Measurements from ENCODE around the gene NDUFS8. TPM values are rescaled to one million over a fixed set of nuclear protein-coding genes. Genes with fewer than 3 reads are reported as not detected.
A peak's percentile ranks its signal among the peaks of the same experiment; 100 is the strongest.

Gene NDUFS8
- total and polyA plus RNA-seq, 4 donors = 61.2 to 148 (median 106) TPM

DNA sequence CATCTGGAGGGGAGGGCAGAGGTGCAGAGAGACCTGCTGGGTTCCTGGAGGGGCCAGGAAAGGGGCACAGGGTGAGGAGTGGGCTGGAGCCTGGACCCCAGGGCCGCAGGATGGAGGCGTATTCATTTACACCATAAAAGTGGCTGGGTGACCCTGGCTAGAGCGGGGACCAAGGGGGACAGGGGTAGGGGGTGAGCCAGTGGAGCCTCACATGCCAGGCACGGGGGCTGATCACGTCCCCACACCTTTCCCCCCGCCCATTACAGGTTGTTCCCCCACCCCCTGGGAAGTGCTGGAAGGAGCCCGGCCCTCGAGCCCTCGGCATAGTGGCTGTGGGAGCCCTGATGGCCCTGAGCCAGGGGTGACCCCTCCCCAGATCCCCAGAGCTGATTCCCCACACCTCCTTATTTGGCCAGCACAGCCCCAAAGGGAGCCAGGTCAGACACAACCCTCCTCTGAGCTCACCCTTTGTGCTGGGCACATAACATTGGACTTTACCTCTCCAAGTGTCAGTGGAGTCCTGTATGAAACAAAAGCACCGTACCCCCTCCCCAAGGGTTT is 9.1 kb downstream of the NDUFS8 start (continued):
- TF ChIP-seq, protein P1, sequence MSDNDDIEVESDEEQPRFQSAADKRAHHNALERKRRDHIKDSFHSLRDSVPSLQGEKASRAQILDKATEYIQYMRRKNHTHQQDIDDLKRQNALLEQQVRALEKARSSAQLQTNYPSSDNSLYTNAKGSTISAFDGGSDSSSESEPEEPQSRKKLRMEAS (IDR thresholded peaks at IDR 0.05) = no peak
- TF ChIP-seq, protein P2, sequence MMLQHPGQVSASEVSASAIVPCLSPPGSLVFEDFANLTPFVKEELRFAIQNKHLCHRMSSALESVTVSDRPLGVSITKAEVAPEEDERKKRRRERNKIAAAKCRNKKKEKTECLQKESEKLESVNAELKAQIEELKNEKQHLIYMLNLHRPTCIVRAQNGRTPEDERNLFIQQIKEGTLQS (IDR thresholded peaks at IDR 0.05) = no peak
- TF ChIP-seq HNF4A (conservative IDR thresholded peaks at IDR 0.05) (peak; percentile 54 to 61), FOXA1 (IDR thresholded peaks at IDR 0.05) (no peak), JUND (IDR thresholded peaks at IDR 0.05) (no peak), RXRA (IDR thresholded peaks at IDR 0.05) (no peak), SP1 (IDR thresholded peaks at IDR 0.05) (peak; percentile 46), HNF4G (IDR thresholded peaks at IDR 0.05) (no peak), YY1 (IDR thresholded peaks at IDR 0.05) (no peak), RAD21 (IDR thresholded peaks at IDR 0.05) (no peak)
- TF ChIP-seq, protein P3, sequence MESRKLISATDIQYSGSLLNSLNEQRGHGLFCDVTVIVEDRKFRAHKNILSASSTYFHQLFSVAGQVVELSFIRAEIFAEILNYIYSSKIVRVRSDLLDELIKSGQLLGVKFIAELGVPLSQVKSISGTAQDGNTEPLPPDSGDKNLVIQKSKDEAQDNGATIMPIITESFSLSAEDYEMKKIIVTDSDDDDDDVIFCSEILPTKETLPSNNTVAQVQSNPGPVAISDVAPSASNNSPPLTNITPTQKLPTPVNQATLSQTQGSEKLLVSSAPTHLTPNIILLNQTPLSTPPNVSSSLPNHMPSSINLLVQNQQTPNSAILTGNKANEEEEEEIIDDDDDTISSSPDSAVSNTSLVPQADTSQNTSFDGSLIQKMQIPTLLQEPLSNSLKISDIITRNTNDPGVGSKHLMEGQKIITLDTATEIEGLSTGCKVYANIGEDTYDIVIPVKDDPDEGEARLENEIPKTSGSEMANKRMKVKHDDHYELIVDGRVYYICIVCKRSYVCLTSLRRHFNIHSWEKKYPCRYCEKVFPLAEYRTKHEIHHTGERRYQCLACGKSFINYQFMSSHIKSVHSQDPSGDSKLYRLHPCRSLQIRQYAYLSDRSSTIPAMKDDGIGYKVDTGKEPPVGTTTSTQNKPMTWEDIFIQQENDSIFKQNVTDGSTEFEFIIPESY (IDR thresholded peaks at IDR 0.05) = no peak

DNA sequence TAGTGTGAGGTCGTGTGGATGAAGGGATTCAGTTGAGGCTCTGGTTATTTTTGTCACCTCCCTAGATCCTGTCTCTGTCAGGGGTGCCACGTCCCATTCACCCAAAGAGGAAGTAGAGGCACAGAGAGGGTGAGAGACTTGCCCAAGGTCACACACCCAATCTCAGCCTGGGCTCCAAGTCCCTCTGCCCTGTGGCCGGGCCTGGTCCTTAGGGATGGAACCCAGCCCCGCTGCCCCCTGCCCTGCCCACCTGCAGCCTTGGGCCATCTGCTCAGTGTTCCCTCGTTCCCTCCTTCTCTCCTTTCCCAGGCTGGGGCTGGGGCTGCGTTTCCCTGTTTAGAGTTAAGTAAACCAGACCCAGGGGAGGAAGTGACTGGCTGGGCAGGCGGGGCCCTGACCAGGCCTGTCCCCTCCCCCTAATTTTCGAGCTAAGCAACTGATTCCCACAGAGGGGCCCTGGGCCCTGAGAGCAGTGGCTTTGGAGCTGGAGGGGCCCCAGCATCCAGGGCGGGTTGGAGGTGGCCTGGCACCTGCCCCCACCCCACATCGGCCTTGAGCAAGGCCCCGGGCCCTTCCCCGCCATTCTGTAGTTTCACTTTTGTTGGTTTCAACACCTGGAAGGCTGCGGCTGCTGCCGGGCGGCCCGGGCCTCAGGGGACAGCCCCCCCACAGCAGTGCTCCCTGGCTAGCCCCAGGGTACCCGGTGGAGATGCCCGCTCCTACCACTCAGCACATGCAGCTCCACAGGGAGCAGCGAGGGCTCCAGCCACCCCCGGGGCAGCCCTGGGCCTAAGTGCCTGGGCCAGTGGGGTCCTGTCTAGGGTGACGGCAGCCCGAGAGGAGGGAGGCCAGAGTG is 9.8 kb downstream of the NDUFS8 start:
- H3K9me3 ChIP-seq (ENCODE audit: control insufficient read depth in 4 of 4, low read length in 3 of 4) = no peaks in the 10 kb centered on the region

More for the DNA sequence above, 9.8 kb downstream of the NDUFS8 start:
- H3K36me3 ChIP-seq (ENCODE audit: control insufficient read depth in 4 of 4, insufficient read depth in 3 of 4, low read depth in 1 of 4, low read length in 3 of 4) = peaks cover 0 to 17% (median 5%) of the 10 kb centered on the region in 4 donors
- peak overlapping the region; percentile 93 to 98 for H3K27ac ChIP-seq (ENCODE audit: low read depth in 1 of 2, low read length in 2 of 2)
- peak overlapping the region; percentile 73 to 80 for H3K9ac ChIP-seq (ENCODE audit: low read depth in 1 of 2, low read length in 2 of 2)
- DNase-seq (ENCODE audit: low spot score) = peak; percentile 57
- peak overlapping the region; percentile 55 to 79 (median 70) for H3K4me3 ChIP-seq (ENCODE audit: low read depth in 1 of 3, low read length in 3 of 3)
- WGBS = 10% methylated on average over 22 of the region's 22 CpGs
- no peaks in the 10 kb centered on the region for H3K27me3 ChIP-seq (ENCODE audit: control insufficient read depth in 4 of 4, insufficient read depth in 4 of 4, low read length in 3 of 4)
- TF ChIP-seq YY1 (IDR thresholded peaks at IDR 0.05) (peak; percentile 38), SP1 (IDR thresholded peaks at IDR 0.05) (peak; percentile 20), RXRA (IDR thresholded peaks at IDR 0.05) (no peak), HNF4G (IDR thresholded peaks at IDR 0.05) (no peak), EGR1 (IDR thresholded peaks at IDR 0.05; ENCODE audit: low read depth in 2 of 2) (no peak), JUND (IDR thresholded peaks at IDR 0.05) (no peak), GABPA (IDR thresholded peaks at IDR 0.05 in 1 of 2, conservative IDR thresholded peaks at IDR 0.05 in 1 of 2) (no peak), RAD21 (IDR thresholded peaks at IDR 0.05) (peak in 1 of 2 donors; percentile 24), NR2F2 (IDR thresholded peaks at IDR 0.05) (peak; percentile 11), HNF4A (conservative IDR thresholded peaks at IDR 0.05) (peak in 1 of 2 donors; percentile 1)
- TF ChIP-seq, protein P2 (IDR thresholded peaks at IDR 0.05) = no peak
- TF ChIP-seq, protein P1 (IDR thresholded peaks at IDR 0.05) = no peak
- TF ChIP-seq, protein P4, sequence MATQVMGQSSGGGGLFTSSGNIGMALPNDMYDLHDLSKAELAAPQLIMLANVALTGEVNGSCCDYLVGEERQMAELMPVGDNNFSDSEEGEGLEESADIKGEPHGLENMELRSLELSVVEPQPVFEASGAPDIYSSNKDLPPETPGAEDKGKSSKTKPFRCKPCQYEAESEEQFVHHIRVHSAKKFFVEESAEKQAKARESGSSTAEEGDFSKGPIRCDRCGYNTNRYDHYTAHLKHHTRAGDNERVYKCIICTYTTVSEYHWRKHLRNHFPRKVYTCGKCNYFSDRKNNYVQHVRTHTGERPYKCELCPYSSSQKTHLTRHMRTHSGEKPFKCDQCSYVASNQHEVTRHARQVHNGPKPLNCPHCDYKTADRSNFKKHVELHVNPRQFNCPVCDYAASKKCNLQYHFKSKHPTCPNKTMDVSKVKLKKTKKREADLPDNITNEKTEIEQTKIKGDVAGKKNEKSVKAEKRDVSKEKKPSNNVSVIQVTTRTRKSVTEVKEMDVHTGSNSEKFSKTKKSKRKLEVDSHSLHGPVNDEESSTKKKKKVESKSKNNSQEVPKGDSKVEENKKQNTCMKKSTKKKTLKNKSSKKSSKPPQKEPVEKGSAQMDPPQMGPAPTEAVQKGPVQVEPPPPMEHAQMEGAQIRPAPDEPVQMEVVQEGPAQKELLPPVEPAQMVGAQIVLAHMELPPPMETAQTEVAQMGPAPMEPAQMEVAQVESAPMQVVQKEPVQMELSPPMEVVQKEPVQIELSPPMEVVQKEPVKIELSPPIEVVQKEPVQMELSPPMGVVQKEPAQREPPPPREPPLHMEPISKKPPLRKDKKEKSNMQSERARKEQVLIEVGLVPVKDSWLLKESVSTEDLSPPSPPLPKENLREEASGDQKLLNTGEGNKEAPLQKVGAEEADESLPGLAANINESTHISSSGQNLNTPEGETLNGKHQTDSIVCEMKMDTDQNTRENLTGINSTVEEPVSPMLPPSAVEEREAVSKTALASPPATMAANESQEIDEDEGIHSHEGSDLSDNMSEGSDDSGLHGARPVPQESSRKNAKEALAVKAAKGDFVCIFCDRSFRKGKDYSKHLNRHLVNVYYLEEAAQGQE (IDR thresholded peaks at IDR 0.05) = peak; percentile 10
- peaks cover 20 to 46% (median 29%) of the 10 kb centered on the region in 4 donors for H3K4me1 ChIP-seq (ENCODE audit: control insufficient read depth in 4 of 4, insufficient read depth in 4 of 4, low read length in 3 of 4)

Measured in liver (tissue), 9 donors.